ENCODE measurements around the gene BLM. TPM values are rescaled to one million over a fixed set of nuclear protein-coding genes. Genes with fewer than 3 reads are reported as not detected.
A peak's percentile ranks its signal among the peaks of the same experiment; 100 is the strongest.
"Not testable (repeated sequence)": the region's sequence is repeated elsewhere in the genome, so short reads cannot be mapped to it uniquely, and the experiment has no call there.

The BLM gene
- total RNA-seq, 1 experiment from 2014 or later: 65.9 TPM

GRCh38 chr15:90706394-90707327 is 10.5 kb upstream of the BLM start:
- DNase-seq: peak; percentile 43 to 49
- Histone ChIP-seq H3K4me3 (no peak overlapping the region), H3K27me3 (no peaks in the 10 kb centered on the region), H3K4me1 (peaks cover 12% of the 10 kb centered on the region), H3K27ac (no peak overlapping the region), H3K36me3 (no peaks in the 10 kb centered on the region), H3K9me3 (replicated peaks) (peaks cover 6% of the 10 kb centered on the region; the same call in 1 of the 2 replicates)

GRCh38 chr15:90707489-90707888 is 9.7 kb upstream of the BLM start:
- no peaks in the 10 kb centered on the region for H3K27me3 ChIP-seq
- H3K9me3 ChIP-seq (replicated peaks): peaks cover 6% of the 10 kb centered on the region; the same call in 1 of the 2 replicates
- no peak overlapping the region for H3K4me3 ChIP-seq
- H3K27ac ChIP-seq: no peak overlapping the region
- peaks cover 3% of the 10 kb centered on the region; the same call in 1 of the 2 replicates for H3K4me1 ChIP-seq
- no peaks in the 10 kb centered on the region for H3K36me3 ChIP-seq
- no peak for DNase-seq

GRCh38 chr15:90708516-90708915 is 8.6 kb upstream of the BLM start:
- no peak overlapping the region for H3K27ac ChIP-seq
- H3K36me3 ChIP-seq: no peaks in the 10 kb centered on the region
- no peaks in the 10 kb centered on the region for H3K9me3 ChIP-seq (replicated peaks)
- no peaks in the 10 kb centered on the region for H3K4me1 ChIP-seq
- no peak overlapping the region for H3K4me3 ChIP-seq
- DNase-seq: no peak
- H3K27me3 ChIP-seq: no peaks in the 10 kb centered on the region

GRCh38 chr15:90709278-90709677 is 7.9 kb upstream of the BLM start:
- H3K27me3 ChIP-seq: no peaks in the 10 kb centered on the region
- no peaks in the 10 kb centered on the region for H3K4me1 ChIP-seq
- H3K9me3 ChIP-seq (replicated peaks): no peaks in the 10 kb centered on the region
- DNase-seq: no peak
- no peaks in the 10 kb centered on the region for H3K36me3 ChIP-seq
- no peak overlapping the region for H3K4me3 ChIP-seq
- no peak overlapping the region for H3K27ac ChIP-seq

- DNase-seq: no peak
- H3K36me3 ChIP-seq: no peaks in the 10 kb centered on the region
- no peak overlapping the region for H3K4me3 ChIP-seq
- no peak overlapping the region for H3K27ac ChIP-seq
- no peaks in the 10 kb centered on the region for H3K9me3 ChIP-seq (replicated peaks)
- H3K27me3 ChIP-seq: no peaks in the 10 kb centered on the region
- H3K4me1 ChIP-seq: no peaks in the 10 kb centered on the region
These were observed 6.6 kb upstream of the BLM start for GRCh38 chr15:90710436-90711027.

GRCh38 chr15:90711418-90711824 is 5.7 kb upstream of the BLM start:
- no peak for DNase-seq
- Histone ChIP-seq H3K36me3 (no peaks in the 10 kb centered on the region), H3K4me1 (peaks cover 5% of the 10 kb centered on the region; the same call in 1 of the 2 replicates), H3K27ac (no peak overlapping the region), H3K9me3 (replicated peaks) (no peaks in the 10 kb centered on the region), H3K27me3 (no peaks in the 10 kb centered on the region), H3K4me3 (no peak overlapping the region)

GRCh38 chr15:90711842-90712241 is 5.3 kb upstream of the BLM start:
- H3K4me1 ChIP-seq: peaks cover 5% of the 10 kb centered on the region; the same call in 1 of the 2 replicates
- no peaks in the 10 kb centered on the region for H3K9me3 ChIP-seq (replicated peaks)
- no peaks in the 10 kb centered on the region for H3K36me3 ChIP-seq
- no peak for DNase-seq
- no peaks in the 10 kb centered on the region for H3K27me3 ChIP-seq
- no peak overlapping the region for H3K27ac ChIP-seq
- H3K4me3 ChIP-seq: no peak overlapping the region

GRCh38 chr15:90713081-90713480 is 4.1 kb upstream of the BLM start:
- no peaks in the 10 kb centered on the region for H3K27me3 ChIP-seq
- no peaks in the 10 kb centered on the region for H3K36me3 ChIP-seq
- peaks cover 5% of the 10 kb centered on the region; the same call in 1 of the 2 replicates for H3K4me1 ChIP-seq
- H3K9me3 ChIP-seq (replicated peaks): no peaks in the 10 kb centered on the region
- no peak for DNase-seq
- no peak overlapping the region for H3K4me3 ChIP-seq
- no peak overlapping the region for H3K27ac ChIP-seq

- no peaks in the 10 kb centered on the region for H3K27me3 ChIP-seq
- no peaks in the 10 kb centered on the region for H3K9me3 ChIP-seq (replicated peaks)
- DNase-seq: no peak
- no peaks in the 10 kb centered on the region; the same call in 1 of the 2 replicates for H3K36me3 ChIP-seq
- peak overlapping the region; percentile 83 for H3K27ac ChIP-seq
- peak overlapping the region; percentile 81 for H3K4me3 ChIP-seq
- H3K4me1 ChIP-seq: peaks cover 5% of the 10 kb centered on the region; the same call in 1 of the 2 replicates
These were observed 700 bp upstream of the BLM start for GRCh38 chr15:90716317-90716975.

GRCh38 chr15:90718232-90718631 is 1.1 kb downstream of the BLM start:
- H3K27ac ChIP-seq: no peak overlapping the region
- H3K4me3 ChIP-seq: peak overlapping the region; percentile 81
- H3K4me1 ChIP-seq: peaks cover 5% of the 10 kb centered on the region; the same call in 1 of the 2 replicates

GRCh38 chr15:90720131-90720530 is 3.0 kb downstream of the BLM start:
- Histone ChIP-seq H3K27me3 (no peaks in the 10 kb centered on the region), H3K4me1 (peaks cover 5% of the 10 kb centered on the region; the same call in 1 of the 2 replicates), H3K36me3 (peaks cover 10% of the 10 kb centered on the region), H3K9me3 (replicated peaks) (no peaks in the 10 kb centered on the region), H3K27ac (no peak overlapping the region), H3K4me3 (no peak overlapping the region)
- no peak for DNase-seq

More at GRCh38 chr15:90718232-90718631, 1.1 kb downstream of the BLM start:
- no peaks in the 10 kb centered on the region for H3K27me3 ChIP-seq
- H3K36me3 ChIP-seq: no peaks in the 10 kb centered on the region; the same call in 1 of the 2 replicates
- H3K9me3 ChIP-seq (replicated peaks): no peaks in the 10 kb centered on the region
- DNase-seq: no peak

- DNase-seq: no peak
- H3K36me3 ChIP-seq: peaks cover 68% of the 10 kb centered on the region
- H3K27me3 ChIP-seq: no peaks in the 10 kb centered on the region
- H3K4me3 ChIP-seq: no peak overlapping the region
- no peak overlapping the region for H3K27ac ChIP-seq
- no peaks in the 10 kb centered on the region for H3K9me3 ChIP-seq (replicated peaks)
- H3K4me1 ChIP-seq: no peaks in the 10 kb centered on the region
These were observed 12.1 kb downstream of the BLM start for GRCh38 chr15:90729261-90729660.

- Histone ChIP-seq H3K9me3 (replicated peaks) (no peaks in the 10 kb centered on the region), H3K36me3 (peaks cover 68% of the 10 kb centered on the region), H3K4me3 (no peak overlapping the region), H3K4me1 (no peaks in the 10 kb centered on the region), H3K27me3 (no peaks in the 10 kb centered on the region), H3K27ac (no peak overlapping the region)
- no peak for DNase-seq
These were observed 13.1 kb downstream of the BLM start for GRCh38 chr15:90730290-90730689.

GRCh38 chr15:90735923-90736322 is 18.8 kb downstream of the BLM start:
- Histone ChIP-seq H3K36me3 (peaks cover 41% of the 10 kb centered on the region), H3K27ac (no peak overlapping the region), H3K9me3 (replicated peaks) (no peaks in the 10 kb centered on the region), H3K27me3 (no peaks in the 10 kb centered on the region), H3K4me3 (no peak overlapping the region), H3K4me1 (no peaks in the 10 kb centered on the region)
- DNase-seq: no peak

- H3K4me1 ChIP-seq; H3K27me3 ChIP-seq; H3K4me3 ChIP-seq; DNase-seq; H3K27ac ChIP-seq; H3K9me3 ChIP-seq (replicated peaks): not testable (repeated sequence)
- H3K36me3 ChIP-seq: peaks cover 12% of the 10 kb centered on the region
These were observed 23.4 kb downstream of the BLM start for GRCh38 chr15:90740545-90740944.
